ENCODE measurements around the gene CHST8. TPM values are rescaled to one million over a fixed set of nuclear protein-coding genes. Genes with fewer than 3 reads are reported as not detected.
"Not testable (repeated sequence)": the region's sequence is repeated elsewhere in the genome, so short reads cannot be mapped to it uniquely, and the experiment has no call there.

Gene CHST8
- total RNA-seq, 4 donors from 2014 or later: not detected

DNA sequence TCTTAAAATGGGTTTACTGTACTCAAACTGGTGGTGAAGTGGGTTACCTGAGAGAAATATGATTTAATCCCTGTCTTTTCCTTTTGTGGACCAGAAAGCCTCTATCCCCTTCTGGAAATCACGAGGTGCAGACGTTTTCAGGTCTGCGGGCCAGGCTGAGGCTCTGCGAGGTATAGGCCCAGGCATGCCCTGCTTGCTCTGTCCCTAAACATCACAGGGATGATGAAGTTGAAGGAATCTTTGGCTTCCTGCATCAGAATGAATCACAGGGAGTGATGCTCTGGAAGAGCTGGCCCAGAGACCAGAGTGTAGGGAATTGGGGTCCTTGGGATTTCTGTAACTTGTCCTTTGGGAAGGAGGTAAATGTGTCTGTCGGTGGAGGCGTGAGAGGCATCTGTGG, 18.4 kb upstream of the CHST8 start:
- Histone ChIP-seq H3K4me3 (no peak overlapping the region), H3K27ac (no peak overlapping the region), H3K9me3 (peaks cover 6 to 14% of the 10 kb centered on the region in 2 donors), H3K27me3 (no peaks in the 10 kb centered on the region), H3K4me1 (no peaks in the 10 kb centered on the region), H3K36me3 (no peaks in the 10 kb centered on the region)
- WGBS, 2 donors (ENCODE audit: low coverage in 1 of 2): 58 to 79% methylated on average over 2 to 6 of the region's 6 CpGs
- intact Hi-C loops (cut with DNase I; ENCODE audit: low total_unique reads) (no loop called here), in situ Hi-C loops (cut with MboI; ENCODE audit: low pct_ligation_motif_present in 1 of 4, low pct_unique_long_range_greater_than_20kb in 1 of 4, low sequenced_read_pairs in 3 of 4) (no loop called here)
- TF ChIP-seq EP300 (IDR thresholded peaks at IDR 0.05; ENCODE audit: low read depth) (no peak), POLR2AphosphoS5 (IDR thresholded peaks at IDR 0.05) (no peak)
- TF ChIP-seq, protein P1, sequence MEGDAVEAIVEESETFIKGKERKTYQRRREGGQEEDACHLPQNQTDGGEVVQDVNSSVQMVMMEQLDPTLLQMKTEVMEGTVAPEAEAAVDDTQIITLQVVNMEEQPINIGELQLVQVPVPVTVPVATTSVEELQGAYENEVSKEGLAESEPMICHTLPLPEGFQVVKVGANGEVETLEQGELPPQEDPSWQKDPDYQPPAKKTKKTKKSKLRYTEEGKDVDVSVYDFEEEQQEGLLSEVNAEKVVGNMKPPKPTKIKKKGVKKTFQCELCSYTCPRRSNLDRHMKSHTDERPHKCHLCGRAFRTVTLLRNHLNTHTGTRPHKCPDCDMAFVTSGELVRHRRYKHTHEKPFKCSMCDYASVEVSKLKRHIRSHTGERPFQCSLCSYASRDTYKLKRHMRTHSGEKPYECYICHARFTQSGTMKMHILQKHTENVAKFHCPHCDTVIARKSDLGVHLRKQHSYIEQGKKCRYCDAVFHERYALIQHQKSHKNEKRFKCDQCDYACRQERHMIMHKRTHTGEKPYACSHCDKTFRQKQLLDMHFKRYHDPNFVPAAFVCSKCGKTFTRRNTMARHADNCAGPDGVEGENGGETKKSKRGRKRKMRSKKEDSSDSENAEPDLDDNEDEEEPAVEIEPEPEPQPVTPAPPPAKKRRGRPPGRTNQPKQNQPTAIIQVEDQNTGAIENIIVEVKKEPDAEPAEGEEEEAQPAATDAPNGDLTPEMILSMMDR (IDR thresholded peaks at IDR 0.05): no peak
- no peak for DNase-seq

DNA sequence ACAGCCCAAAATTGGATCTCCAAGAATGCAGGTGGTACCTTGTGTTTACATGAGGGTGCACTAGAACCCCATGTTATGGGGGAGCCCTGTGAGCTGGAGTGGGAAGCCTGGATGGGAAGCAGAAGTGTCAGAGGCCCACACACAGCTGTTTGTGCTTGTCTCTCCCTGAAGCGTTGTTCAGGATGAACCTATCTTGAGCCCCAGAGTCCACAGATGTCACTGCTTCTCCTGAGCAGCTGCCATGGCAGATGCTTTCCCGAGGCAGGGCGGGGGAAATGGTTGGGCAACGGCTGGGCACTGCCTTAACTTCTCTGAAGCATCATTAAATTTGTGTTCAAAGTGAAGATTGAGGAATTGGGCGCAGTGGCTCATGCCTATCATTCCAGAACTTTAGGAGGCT, 17.1 kb upstream of the CHST8 start:
- Histone ChIP-seq H3K27me3 (no peaks in the 10 kb centered on the region), H3K4me3 (no peak overlapping the region), H3K9me3 (peaks cover 10 to 22% of the 10 kb centered on the region in 2 donors), H3K4me1 (no peaks in the 10 kb centered on the region), H3K36me3 (no peaks in the 10 kb centered on the region), H3K27ac (no peak overlapping the region)
- DNase-seq: no peak
- intact Hi-C loops (cut with DNase I; ENCODE audit: low total_unique reads) (no loop called here), in situ Hi-C loops (cut with MboI; ENCODE audit: low pct_ligation_motif_present in 1 of 4, low pct_unique_long_range_greater_than_20kb in 1 of 4, low sequenced_read_pairs in 3 of 4) (no loop called here)
- 59% methylated on average over 5 of the region's 5 CpGs; no CpG with 5 or more reads in 1 of the 2 donors for WGBS, 2 donors (ENCODE audit: low coverage in 1 of 2)
- TF ChIP-seq, protein P1 (IDR thresholded peaks at IDR 0.05): no peak
- TF ChIP-seq POLR2AphosphoS5 (IDR thresholded peaks at IDR 0.05) (no peak), EP300 (IDR thresholded peaks at IDR 0.05; ENCODE audit: low read depth) (no peak), POLR2A (IDR thresholded peaks at IDR 0.05) (no peak)

DNA sequence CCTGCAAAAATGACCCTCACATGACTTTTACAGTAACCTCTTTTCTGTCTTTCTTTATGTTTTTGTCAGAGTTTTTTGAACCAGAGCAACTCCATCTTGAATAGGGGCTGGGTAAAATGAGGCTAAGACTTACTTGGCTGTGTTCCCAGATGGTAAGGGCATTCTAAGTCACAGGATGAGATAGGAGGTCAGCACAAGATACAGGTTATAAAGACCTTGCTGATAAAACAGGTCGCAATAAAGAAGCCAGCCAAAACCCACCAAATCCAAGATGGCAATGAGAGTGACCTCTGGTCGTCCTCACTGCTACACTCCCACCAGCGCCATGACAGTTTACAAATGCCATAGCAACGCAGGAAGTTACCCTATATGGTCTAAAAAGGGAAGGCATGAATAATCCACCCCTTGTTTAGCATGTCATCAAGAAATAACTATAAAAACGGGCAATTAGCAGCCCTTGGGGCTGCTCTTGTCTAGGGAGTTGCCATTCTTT, 15.9 kb upstream of the CHST8 start:
- H3K36me3 ChIP-seq; in situ Hi-C loops (cut with MboI; ENCODE audit: low pct_ligation_motif_present in 1 of 4, low pct_unique_long_range_greater_than_20kb in 1 of 4, low sequenced_read_pairs in 3 of 4); intact Hi-C loops (cut with DNase I; ENCODE audit: low total_unique reads); DNase-seq; H3K4me1 ChIP-seq; H3K27me3 ChIP-seq; H3K4me3 ChIP-seq; H3K27ac ChIP-seq: not testable (repeated sequence)
- H3K9me3 ChIP-seq: peaks cover 11 to 23% of the 10 kb centered on the region in 2 donors
- 19 to 52% methylated on average over 4 to 5 of the region's 5 CpGs for WGBS, 2 donors (ENCODE audit: low coverage in 1 of 2)

DNA sequence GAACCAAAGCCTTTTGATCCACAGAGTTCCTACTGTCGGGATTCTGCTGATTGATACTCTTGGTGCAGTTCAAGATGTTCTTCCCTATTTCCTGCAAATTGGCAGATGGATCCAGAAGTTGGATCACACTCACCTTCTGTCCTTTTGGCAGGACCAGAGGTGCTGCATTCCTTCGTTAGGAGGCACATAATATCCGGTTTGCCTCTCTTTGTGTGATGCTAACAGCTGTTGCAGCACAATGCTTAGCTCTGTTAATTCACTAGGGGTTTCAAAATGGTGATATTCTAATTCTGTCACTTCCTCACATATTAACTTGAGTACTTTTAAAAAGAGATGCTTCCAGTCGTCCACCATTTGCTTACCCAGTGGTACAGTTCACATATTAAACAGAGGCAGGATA, 15.2 kb upstream of the CHST8 start:
- WGBS, 2 donors (ENCODE audit: low coverage in 1 of 2): 27 to 46% methylated on average over 2 to 4 of the region's 4 CpGs
- TF ChIP-seq POLR2A (IDR thresholded peaks at IDR 0.05): no peak
- no peak for TF ChIP-seq POLR2AphosphoS5 (IDR thresholded peaks at IDR 0.05)
- TF ChIP-seq EP300 (IDR thresholded peaks at IDR 0.05; ENCODE audit: low read depth): no peak
- TF ChIP-seq, protein P1 (IDR thresholded peaks at IDR 0.05): no peak
- Histone ChIP-seq H3K36me3 (no peaks in the 10 kb centered on the region), H3K9me3 (peaks cover 10 to 19% of the 10 kb centered on the region in 2 donors), H3K27me3 (no peaks in the 10 kb centered on the region), H3K4me1 (no peaks in the 10 kb centered on the region), H3K27ac (no peak overlapping the region), H3K4me3 (no peak overlapping the region)
- in situ Hi-C loops (cut with MboI; ENCODE audit: low pct_ligation_motif_present in 1 of 4, low pct_unique_long_range_greater_than_20kb in 1 of 4, low sequenced_read_pairs in 3 of 4): no loop called here
- no peak for DNase-seq
- intact Hi-C loops (cut with DNase I; ENCODE audit: low total_unique reads): no loop called here

DNA sequence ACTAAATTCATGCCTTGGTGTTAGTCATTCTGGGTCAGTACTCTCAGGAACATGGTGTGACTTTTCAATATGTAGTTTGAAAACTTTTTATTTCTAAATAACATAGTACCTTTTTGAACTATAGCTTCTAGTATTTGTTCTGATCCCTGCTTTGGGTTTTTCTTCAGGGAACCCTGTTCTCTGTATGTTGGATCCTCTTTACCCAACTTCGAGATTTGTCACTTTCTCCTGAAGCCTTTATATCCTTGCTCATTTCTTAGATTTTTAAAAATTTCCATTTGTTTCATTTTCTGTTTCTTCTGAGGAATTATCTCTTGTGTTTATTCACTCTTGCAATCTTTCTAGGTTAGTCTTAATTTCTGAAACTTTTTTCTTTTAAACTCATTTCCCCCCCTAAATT, 12.4 kb upstream of the CHST8 start:
- intact Hi-C loops (cut with DNase I; ENCODE audit: low total_unique reads): no loop called here
- in situ Hi-C loops (cut with MboI; ENCODE audit: low pct_ligation_motif_present in 1 of 4, low pct_unique_long_range_greater_than_20kb in 1 of 4, low sequenced_read_pairs in 3 of 4): no loop called here
- Histone ChIP-seq H3K4me3 (no peak overlapping the region), H3K9me3 (peaks cover 4 to 11% of the 10 kb centered on the region in 2 donors), H3K4me1 (no peaks in the 10 kb centered on the region), H3K27ac (no peak overlapping the region), H3K36me3 (no peaks in the 10 kb centered on the region), H3K27me3 (no peaks in the 10 kb centered on the region)
- TF ChIP-seq, protein P1 (IDR thresholded peaks at IDR 0.05): no peak
- TF ChIP-seq EP300 (IDR thresholded peaks at IDR 0.05; ENCODE audit: low read depth) (no peak), POLR2AphosphoS5 (IDR thresholded peaks at IDR 0.05) (no peak), POLR2A (IDR thresholded peaks at IDR 0.05) (no peak)
- DNase-seq: no peak
- WGBS, 2 donors (ENCODE audit: low coverage in 1 of 2): 46 to 63% methylated on average over 1 of the region's 1 CpG
